Breast epithelium (tissue), 4 donors: ENCODE data around the gene IL1RAPL2. TPM values are rescaled to one million over a fixed set of nuclear protein-coding genes. Genes with fewer than 3 reads are reported as not detected.

Experiments
- DNase-seq, 2 donors: peaks; one replicate each; pipeline ENCODE4 v3.0.0-alpha.2; 2019; ENCODE audit warnings: low spot score in 2 of 2
- H3K27ac ChIP-seq, 2 donors: fragments of 200-600 bp; sonication (generic) in 1 of 2; one replicate each; pipeline ENCODE4 v1.5.1; 2016 to 2019; ENCODE audit warnings: mild to moderate bottlenecking in 1 of 2
- H3K27me3 ChIP-seq, 2 donors: fragments of 200-600 bp; sonication (generic) in 1 of 2; one replicate each; pipeline versions ENCODE4 v1.5.1 to v1.6.0; 2017 to 2019; ENCODE audit warnings: control low read depth in 1 of 2, mild to moderate bottlenecking in 1 of 2
- H3K36me3 ChIP-seq: fragments of 200-600 bp; one replicate; pipeline ENCODE4 v1.5.1; 2019
- H3K4me1 ChIP-seq, 2 donors: fragments of 200-600 bp; sonication (generic); one replicate each; pipeline ENCODE4 v1.5.1; 2016 to 2019; ENCODE audit warnings: control low read depth in 1 of 2
- H3K4me3 ChIP-seq, 3 donors: fragments of 200-600 bp; sonication (generic); 1 replicate in 2 of 3; 2 replicates in 1 of 3; pipeline ENCODE4 v1.5.1; 2016 to 2019; ENCODE audit warnings: mild to moderate bottlenecking in 3 of 3, moderate library complexity in 2 of 3
- H3K9me3 ChIP-seq, 2 donors: fragments of 200-600 bp; sonication (generic) in 1 of 2; one replicate each; pipeline ENCODE4 v1.5.1; 2016 to 2019; ENCODE audit warnings: control low read depth in 1 of 2
- CTCF ChIP-seq, 3 donors: fragments of 450-650 bp; IDR thresholded peaks; one replicate each; pipeline ENCODE4 v1.5.1; 2016 to 2017; ENCODE audit warnings: antibody characterized with exemption in 3 of 3, mild to moderate bottlenecking in 3 of 3, moderate library complexity in 3 of 3
- POLR2A ChIP-seq: fragments of 450-650 bp; IDR thresholded peaks from one replicate; pipeline ENCODE4 v1.6.1; 2016; ENCODE audit warnings: antibody characterized with exemption, mild to moderate bottlenecking, moderate library complexity
- POLR2AphosphoS5 ChIP-seq, 3 donors: sonication (generic); formaldehyde crosslinking; IDR thresholded peaks; one replicate each; pipeline ENCODE4 v1.6.1; 2017; ENCODE audit warnings: antibody characterized with exemption in 3 of 3
- intact Hi-C: fragments of 100-400 bp; cut with DNase I; formaldehyde crosslinking; loops from one replicate; pipeline ENCODE4 v1.15.1; 2023; ENCODE audit warnings: low total_unique reads
- total RNA-seq, 3 donors: library from RNA; depleted of rRNA; stranded (reverse); fragments of >200 nt; gene quantifications; one replicate each; pipeline ENCODE4 v1.1.0, GENCODE V29; 2016

The IL1RAPL2 gene
- total RNA-seq, 3 donors from 2014 or later, result 0.44 to 0.66 TPM; not detected in 1

GRCh38 chrX:105052926-105053325 is 486.9 kb downstream of the IL1RAPL2 start:
- H3K9me3 ChIP-seq, result peaks cover 0 to 16% of the 10 kb centered on the region in 2 donors
- TF ChIP-seq POLR2A (no peak), POLR2AphosphoS5 (IDR thresholded peaks at IDR 0.05) (no peak), CTCF (IDR thresholded peaks at IDR 0.05) (no peak)
- H3K27me3 ChIP-seq, result peaks cover 0 to 12% of the 10 kb centered on the region in 2 donors
- no peak overlapping the region for H3K27ac ChIP-seq
- H3K36me3 ChIP-seq, result no peaks in the 10 kb centered on the region
- no peak overlapping the region for H3K4me3 ChIP-seq
- no peak for DNase-seq
- H3K4me1 ChIP-seq, result no peaks in the 10 kb centered on the region
- intact Hi-C loops, result no loop called here

- no peak for DNase-seq
- H3K9me3 ChIP-seq, result no peaks in the 10 kb centered on the region
- no peak overlapping the region for H3K4me3 ChIP-seq
- peaks cover 0 to 64% of the 10 kb centered on the region in 2 donors for H3K27me3 ChIP-seq
- TF ChIP-seq POLR2AphosphoS5 (IDR thresholded peaks at IDR 0.05) (no peak), POLR2A (no peak), CTCF (IDR thresholded peaks at IDR 0.05) (no peak)
- intact Hi-C loops, result no loop called here
- no peak overlapping the region for H3K27ac ChIP-seq
- no peaks in the 10 kb centered on the region for H3K4me1 ChIP-seq
- no peaks in the 10 kb centered on the region for H3K36me3 ChIP-seq
Observed at GRCh38 chrX:105063743-105064142, 497.7 kb downstream of the IL1RAPL2 start.

GRCh38 chrX:105098201-105098600 is 532.2 kb downstream of the IL1RAPL2 start:
- intact Hi-C loops, result no loop called here
- H3K4me3 ChIP-seq, result no peak overlapping the region
- TF ChIP-seq CTCF (IDR thresholded peaks at IDR 0.05), result no peak
- no peak for TF ChIP-seq POLR2AphosphoS5 (IDR thresholded peaks at IDR 0.05)
- no peak for TF ChIP-seq POLR2A

GRCh38 chrX:105098812-105099211 is 532.8 kb downstream of the IL1RAPL2 start:
- intact Hi-C loops, result no loop called here
- no peak for DNase-seq
- no peaks in the 10 kb centered on the region for H3K9me3 ChIP-seq
- no peaks in the 10 kb centered on the region for H3K36me3 ChIP-seq
- H3K4me1 ChIP-seq, result no peaks in the 10 kb centered on the region
- no peak overlapping the region for H3K27ac ChIP-seq
- H3K4me3 ChIP-seq, result no peak overlapping the region
- no peak for TF ChIP-seq POLR2AphosphoS5 (IDR thresholded peaks at IDR 0.05)
- no peak for TF ChIP-seq POLR2A
- peaks cover 0 to 45% of the 10 kb centered on the region in 2 donors for H3K27me3 ChIP-seq

More at GRCh38 chrX:105098201-105098600, 532.2 kb downstream of the IL1RAPL2 start:
- H3K27ac ChIP-seq, result no peak overlapping the region
- peaks cover 0 to 45% of the 10 kb centered on the region in 2 donors for H3K27me3 ChIP-seq
- no peaks in the 10 kb centered on the region for H3K36me3 ChIP-seq
- DNase-seq, result no peak
- no peaks in the 10 kb centered on the region for H3K9me3 ChIP-seq
- no peaks in the 10 kb centered on the region for H3K4me1 ChIP-seq

- no peak overlapping the region for H3K4me3 ChIP-seq
- DNase-seq, result no peak
- H3K4me1 ChIP-seq, result no peaks in the 10 kb centered on the region
- TF ChIP-seq CTCF (IDR thresholded peaks at IDR 0.05) (no peak), POLR2A (no peak), POLR2AphosphoS5 (IDR thresholded peaks at IDR 0.05) (no peak)
- H3K36me3 ChIP-seq, result no peaks in the 10 kb centered on the region
- H3K27me3 ChIP-seq, result peaks cover 0 to 41% of the 10 kb centered on the region in 2 donors
- intact Hi-C loops, result no loop called here
- H3K27ac ChIP-seq, result no peak overlapping the region
- H3K9me3 ChIP-seq, result no peaks in the 10 kb centered on the region
Observed at GRCh38 chrX:105101378-105101777, 535.4 kb downstream of the IL1RAPL2 start.

- no peak overlapping the region for H3K27ac ChIP-seq
- TF ChIP-seq CTCF (IDR thresholded peaks at IDR 0.05) (no peak), POLR2A (no peak), POLR2AphosphoS5 (IDR thresholded peaks at IDR 0.05) (no peak)
- no peaks in the 10 kb centered on the region for H3K9me3 ChIP-seq
- DNase-seq, result no peak
- no peaks in the 10 kb centered on the region for H3K36me3 ChIP-seq
- no peak overlapping the region for H3K4me3 ChIP-seq
- peaks cover 0 to 27% of the 10 kb centered on the region in 2 donors for H3K27me3 ChIP-seq
- H3K4me1 ChIP-seq, result no peaks in the 10 kb centered on the region
- intact Hi-C loops, result no loop called here
Observed at GRCh38 chrX:105109936-105110335, 543.9 kb downstream of the IL1RAPL2 start.
